ENCODE measurements around the gene DNM1L.

Gene DNM1L

DNA sequence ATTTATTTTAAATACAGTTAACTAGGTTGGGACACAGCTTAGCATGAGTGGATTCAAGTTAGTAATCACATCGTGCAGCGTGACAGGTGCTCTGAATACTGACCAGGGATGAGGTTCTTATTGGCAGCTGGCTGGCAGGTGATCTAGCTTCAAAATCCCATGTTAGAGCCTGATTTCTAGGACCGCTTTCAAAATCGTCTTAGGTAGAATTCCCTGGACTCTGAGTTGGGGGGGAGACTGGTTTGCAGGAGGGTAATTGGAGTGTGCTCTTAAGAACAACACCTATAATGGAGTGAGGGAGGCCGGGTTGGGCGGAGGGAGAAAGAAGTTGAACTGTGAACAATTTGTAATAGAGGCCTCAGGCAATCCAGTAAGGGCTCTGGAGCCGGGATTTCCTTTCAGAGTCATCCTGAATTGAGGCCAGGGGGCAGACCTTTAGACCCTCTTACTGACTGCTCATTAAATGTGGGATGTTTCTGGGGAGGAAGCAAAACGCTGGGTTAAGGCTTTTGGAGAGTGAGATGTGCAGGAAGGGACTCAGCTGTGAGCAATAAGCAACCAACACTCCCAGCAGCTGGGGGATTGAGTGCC, 77.5 kb downstream of the DNM1L start:
- DNase-seq (ENCODE audit: low read depth), result no peak

DNA sequence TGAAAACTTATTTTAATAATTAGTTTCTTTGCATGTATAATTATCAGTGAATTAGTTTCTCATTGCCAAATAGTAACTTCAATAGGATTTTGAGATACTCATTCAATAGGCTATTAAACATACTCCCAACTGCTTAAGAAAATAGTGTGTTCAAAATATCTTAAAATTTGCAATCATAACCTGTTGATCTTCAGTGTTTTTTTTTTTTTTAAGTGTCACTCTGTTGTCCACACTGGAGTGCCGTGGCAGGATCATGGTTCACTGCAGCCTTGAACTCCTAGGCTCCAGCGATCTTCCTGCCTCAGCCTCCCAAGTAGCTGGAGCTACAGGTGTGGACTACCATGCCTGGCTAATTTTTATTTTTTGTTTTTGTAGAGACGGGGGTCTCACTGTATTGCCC, 78.1 kb downstream of the DNM1L start:
- DNase-seq (ENCODE audit: low read depth), result no peak

DNA sequence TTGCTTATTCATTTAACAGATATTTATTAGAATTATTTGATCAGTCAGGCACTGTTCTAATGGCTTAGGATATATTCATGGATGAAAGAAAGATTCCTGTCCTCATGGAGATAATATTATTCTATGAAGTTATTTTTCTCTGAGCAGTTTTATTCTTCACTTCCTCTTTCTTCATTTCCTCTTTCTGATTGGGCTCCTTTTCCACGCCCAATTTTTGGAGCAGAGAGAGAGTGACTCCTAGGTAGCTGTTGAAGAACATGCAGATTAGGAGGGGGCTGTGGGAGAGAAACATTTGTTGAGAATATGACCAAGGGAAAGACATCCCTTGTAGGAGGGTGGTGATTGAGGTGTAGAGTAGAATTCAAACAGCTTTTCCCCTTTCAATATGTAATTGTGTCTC, 82.6 kb downstream of the DNM1L start:
- DNase-seq (ENCODE audit: low read depth), result no peak

DNA sequence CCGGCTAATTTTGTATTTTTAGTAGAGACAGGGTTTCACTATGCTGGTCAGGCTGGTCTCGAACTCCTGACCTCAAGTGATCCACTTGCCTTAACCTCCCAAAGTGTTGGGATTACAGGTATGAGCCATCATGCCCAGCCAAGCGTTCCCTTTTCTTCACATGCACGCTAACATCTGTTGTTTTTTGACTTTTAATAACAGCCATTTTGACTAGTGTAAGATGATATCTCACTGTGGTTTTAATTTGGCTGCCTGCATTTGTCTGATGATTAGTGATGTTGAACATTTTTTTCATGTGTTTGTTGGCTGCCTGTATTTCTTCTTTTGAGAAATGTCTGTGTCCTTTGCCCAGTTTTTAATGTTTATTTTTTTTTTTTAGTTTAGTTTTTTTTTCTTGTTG, 86.8 kb downstream of the DNM1L start:
- DNase-seq (ENCODE audit: low read depth), result no peak

DNA sequence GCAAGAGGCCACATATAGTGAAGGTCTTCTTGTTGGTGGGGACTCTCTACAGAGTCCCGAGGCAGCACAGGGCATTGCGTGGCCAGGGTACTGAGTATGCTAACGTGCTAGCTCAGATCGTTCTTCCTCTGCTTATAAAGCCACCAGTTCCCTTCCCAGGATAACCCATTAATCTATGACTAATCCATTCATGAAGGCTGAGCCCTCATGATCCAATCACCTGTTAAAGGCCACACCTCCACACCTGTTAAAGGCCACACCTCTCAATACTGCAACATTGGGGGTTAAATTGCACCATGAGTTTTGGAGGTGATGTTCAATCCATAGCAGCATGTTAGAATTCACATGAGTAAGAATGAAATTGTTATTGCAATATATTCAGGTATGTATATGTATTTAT, 89.4 kb downstream of the DNM1L start:
- no peak for DNase-seq (ENCODE audit: low read depth)

DNA sequence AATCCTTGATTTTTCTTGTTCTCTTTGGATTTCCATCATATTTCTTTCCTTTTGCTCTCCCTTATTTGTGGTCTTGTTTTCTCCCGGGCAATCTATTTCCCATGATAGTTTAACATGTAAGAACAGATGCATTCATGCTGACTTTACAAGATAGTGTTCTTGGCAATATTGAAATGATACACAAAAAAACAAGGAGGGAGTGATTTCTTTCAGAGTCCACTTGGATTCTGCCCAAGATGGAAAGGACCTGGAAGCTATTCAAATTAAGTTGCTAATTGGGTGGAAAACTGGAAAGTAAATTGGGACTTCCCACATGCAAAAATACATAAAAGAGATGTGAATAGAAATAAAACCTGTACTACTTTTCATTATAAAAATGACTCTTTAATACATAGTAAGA, 91.0 kb downstream of the DNM1L start:
- no peak for DNase-seq (ENCODE audit: low read depth)

DNA sequence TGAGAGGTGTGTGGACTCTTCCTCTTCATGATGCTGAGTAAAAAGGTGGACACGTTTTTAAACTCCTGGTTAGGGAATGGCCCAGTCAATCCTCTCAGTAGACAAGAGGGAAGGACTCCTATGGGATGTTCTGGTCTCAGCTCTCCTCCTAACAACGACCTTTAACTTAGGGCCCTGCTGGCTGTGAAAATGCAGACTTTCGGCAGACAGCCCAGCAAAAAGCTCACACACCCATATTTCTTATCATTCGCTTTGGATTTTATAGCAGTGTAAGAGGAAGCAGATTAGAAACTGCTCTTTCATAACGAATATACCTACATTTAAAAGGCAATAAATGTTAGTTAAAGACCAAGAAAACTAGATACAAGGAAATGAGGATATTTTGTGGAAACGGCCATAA, 94.6 kb downstream of the DNM1L start:
- no peak for DNase-seq (ENCODE audit: low read depth)

DNA sequence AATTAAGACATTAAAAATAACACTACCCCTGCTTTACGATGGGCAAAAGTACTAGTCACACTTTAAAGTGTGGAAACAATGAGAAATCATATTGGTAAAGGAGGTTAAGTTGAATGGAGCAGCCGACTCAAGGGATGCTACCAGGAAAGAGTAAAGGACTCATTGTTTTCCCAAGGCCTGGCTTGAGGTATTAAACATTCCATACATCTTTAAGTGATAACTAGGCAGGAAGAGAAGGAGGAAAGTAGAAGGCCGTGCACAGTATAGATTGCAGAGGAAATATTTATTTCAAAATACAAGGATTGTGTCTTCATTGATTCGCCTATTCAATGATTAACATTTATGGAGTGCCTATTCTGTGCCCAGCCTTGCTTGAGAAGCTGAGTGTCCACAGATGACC, 97.2 kb downstream of the DNM1L start:
- no peak for DNase-seq (ENCODE audit: low read depth)

DNA sequence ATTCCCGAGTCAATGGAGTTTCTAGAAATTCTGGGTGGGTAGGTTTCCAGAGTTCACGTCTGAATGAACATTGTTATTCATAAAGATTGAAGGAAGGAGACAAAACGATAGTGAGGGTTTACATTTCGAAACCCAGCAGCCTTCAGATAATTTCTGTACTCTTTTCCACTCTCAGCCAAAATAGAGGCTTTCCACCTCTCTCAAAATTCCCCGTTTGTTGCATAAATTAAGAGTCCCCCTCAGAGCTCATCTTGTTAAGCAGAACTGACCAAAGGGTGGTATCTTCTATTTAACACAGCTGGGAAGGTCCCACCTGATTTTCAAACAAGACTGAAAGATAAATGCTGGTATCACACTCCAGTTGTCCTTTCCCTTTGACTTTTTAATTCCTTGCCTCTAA, 98.1 kb downstream of the DNM1L start:
- DNase-seq (ENCODE audit: low read depth), result no peak

DNA sequence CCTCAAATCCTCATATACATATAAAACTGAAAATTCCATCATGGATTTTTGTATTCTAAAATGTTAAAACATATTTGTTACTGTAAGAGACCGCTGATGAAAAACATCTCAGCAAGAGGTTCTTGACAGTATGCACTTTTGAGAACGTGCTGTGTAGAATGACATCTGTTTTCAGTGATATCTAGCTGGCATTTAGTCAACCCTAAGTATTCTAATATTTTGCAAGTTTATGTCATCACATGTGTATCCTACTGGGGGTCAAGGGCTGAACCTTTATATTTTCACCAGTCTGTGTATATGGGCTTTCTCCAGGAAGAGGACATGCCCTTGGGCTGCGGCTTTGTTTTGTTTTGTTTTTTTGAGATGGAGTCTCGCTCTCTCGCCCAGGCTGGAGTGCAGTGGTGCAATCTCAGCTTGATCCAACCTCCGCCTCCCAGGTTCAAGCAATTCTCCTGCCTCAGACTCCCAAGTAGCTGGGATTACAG, 98.6 kb downstream of the DNM1L start:
- no peak for DNase-seq (ENCODE audit: low read depth)

DNA sequence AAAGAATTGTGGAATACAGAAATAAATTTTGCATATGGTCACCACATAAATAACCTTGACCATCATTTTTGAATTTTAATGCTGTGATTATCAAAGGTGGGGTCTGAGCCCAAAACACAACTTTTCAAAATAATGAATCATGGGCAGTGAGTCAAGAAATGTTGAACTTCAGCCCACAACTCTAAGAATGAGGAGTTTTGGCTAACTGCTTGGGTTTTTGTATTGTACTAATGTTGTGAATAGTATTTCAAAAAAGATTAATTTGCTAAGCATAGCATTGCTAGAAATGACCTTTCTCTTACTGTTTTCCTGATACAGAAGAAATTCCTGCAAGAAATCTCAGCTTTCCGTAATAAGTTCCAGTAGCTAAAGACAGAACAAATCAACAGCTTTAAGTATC, 101.0 kb downstream of the DNM1L start:
- DNase-seq (ENCODE audit: low read depth), result no peak

DNA sequence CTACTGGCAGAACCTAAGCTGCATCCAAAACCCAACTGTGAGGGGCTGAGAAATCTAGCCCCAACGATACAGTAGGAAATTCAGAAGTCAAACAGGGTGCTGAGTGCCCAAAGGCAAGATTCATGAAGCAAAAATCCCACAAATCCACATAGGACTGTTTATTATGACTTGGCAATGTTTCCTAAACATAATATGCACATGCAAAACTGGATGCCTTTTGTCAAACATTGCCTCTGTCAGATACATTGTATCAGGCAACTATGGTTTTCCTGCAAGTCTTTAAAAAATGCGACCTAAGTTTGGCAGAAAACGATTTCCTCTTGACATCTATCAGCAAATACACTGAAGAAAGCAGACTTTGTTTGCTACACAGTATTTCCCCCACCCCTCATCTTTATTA, 103.9 kb downstream of the DNM1L start:
- DNase-seq (ENCODE audit: low read depth), result no peak

DNA sequence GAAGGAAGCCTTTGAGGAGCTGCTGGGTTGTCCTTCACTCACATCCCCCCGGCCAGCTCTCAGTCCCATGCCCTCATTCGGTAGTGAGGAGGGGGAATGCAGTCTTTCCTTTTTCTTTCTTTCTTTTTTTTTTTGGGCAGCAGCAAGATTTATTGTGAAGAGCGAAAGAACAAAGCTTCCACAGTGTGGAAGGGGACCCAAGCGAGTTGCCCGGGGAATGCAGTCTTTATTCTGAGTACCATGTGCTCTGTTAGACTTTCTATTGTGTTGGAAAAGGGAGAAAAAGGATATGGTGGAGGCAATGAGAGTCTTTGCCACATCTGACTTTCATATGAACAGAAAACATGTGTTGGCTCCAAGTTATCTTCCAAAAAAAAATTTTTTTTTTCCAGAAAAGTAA, 106.5 kb downstream of the DNM1L start:
- DNase-seq (ENCODE audit: low read depth), result no peak

DNA sequence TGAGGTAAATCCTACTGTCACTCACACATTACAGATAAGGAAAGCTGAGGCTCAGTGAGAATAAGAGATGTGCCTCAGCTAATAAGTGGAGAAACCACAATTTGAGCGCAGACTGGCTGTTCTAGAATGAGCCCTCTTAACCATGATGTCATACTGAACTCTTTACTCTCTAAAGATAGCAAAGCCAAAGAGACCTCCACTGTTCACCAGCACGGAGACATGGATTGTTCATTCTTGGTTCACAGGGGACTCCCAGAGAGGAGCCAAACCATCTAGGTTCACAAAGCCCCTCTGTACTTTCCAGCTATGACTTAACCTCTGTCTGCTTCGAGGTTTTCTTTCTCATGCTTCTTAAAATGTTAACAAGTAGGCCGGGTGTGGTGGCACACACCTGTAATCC, 109.3 kb downstream of the DNM1L start:
- DNase-seq (ENCODE audit: low read depth), result no peak

DNA sequence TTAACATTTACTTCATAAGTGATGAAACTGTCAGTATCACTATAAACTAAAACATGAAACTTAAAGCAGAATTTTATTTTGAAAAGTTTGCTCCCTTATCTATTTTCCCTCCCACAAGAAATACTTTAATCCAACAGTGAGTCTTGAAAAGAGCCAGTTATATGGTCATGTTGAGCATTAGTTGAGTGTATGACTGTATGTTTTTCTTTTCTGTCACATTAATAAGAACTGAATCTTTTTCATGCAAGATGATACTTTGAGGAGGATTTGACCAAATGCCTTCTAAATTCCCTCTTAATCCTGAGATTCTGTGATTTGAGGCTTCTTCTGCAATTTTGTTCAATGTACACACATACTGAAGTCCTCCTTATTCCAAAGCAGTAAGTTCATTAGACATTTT, 110.3 kb downstream of the DNM1L start:
- no peak for DNase-seq (ENCODE audit: low read depth)

DNA sequence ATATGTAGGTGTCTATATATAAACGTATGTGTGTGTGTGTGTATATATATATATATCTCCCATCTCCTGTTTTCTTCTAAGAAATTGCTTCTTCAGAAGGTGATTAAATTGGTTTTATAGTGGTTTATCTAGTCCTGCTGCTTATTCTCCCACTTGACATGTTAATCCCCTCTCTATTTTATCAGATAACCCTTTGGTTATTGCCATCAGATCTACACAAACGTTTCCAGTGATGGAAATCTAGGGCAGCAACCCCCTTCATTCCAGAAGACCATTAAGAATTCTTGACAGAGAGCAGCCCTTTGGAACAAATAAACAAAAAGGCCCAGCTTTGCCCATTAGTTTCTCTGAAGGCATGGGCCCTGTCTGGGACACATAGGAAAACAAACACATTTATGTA, 110.8 kb downstream of the DNM1L start:
- no peak for DNase-seq (ENCODE audit: low read depth)

DNA sequence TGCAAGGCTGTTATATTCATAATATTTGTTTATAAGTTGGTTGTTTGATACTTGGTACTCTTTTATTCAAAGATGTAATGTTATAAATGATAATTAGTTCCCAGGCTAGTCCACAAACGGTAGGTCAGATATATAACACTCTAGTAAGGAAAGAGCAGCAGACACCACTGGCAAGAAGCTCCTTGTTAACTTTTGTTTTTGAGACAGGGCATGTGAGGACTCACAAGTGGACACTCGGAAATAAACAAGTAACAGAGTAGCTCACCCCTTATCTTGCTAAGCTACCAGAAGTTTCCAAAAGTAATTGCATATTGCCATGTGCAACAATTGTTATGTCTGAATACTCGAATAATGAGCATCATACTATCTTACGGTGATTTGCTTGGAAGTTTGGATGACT, 115.2 kb downstream of the DNM1L start:
- no peak for DNase-seq (ENCODE audit: low read depth)

All from stimulated activated CD8-positive, alpha-beta memory T cell treated with anti-CD3 and anti-CD28 coated beads, Interleukin-15, amount 100 ng/mL, for 1 hour (primary cell).